Measurements from ENCODE around the gene XCR1. TPM values are rescaled to one million over a fixed set of nuclear protein-coding genes. Genes with fewer than 3 reads are reported as not detected.
"Not testable (repeated sequence)": the region's sequence is repeated elsewhere in the genome, so short reads cannot be mapped to it uniquely, and the experiment has no call there.

Gene XCR1
- total RNA-seq, 1 experiment from 2014 or later, result not detected

DNA sequence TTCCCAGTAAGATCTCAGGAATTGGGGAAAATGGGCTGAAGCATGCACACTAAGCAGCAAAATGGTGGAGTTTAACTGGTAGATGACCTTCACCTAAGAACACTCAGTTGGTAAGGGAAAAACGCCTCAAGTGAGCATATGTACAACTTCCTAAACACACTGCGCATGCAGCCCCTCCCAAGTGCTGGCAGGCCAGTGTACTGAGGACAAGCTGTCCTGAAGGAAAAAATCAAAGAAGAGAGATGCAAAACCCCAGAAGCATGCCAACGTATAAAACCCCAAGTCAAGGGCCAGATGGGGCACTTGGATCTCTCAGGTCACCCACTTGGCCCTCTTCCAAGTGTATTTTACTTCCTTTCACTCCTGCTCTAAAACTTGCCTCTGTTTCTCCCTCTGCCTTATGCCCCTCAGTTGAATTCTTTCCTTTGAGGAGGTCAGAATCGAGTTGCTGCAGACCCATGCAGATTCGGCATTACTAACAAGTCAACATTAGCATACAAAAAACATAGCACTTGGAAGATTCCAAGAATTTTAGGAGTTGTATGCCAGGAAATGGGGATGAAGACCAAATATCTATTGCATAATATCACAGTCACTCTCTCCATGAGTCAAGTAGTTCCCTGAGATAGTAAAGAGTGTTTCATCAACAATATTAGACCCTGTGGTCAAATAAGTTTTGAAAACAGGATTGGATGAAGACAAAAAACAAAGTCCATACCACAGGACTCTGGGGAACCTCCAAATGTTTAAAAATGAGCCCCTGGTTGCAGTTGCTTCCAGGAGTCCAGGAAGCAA lies 20.8 kb downstream of the XCR1 start:
- peak; percentile 63 for DNase-seq (ENCODE audit: low read depth)

DNA sequence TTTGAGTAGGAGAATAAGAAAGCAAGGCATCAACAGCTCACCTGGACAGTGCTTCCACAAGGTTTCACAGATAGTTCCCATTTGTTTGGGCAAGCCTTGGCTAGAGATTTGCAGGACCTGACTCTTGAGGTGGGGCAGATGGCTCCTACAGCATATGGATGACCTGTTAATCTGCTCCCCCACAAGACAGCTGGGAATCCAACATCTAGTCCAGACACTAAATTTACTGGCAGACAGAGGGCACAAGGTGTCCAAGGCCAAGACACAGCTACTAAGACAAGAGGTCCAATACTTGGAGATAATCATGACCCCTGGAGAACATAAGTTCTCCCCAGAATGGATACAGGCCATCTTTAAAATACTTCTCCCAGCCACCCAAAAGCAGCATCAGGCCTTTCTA lies 23.6 kb downstream of the XCR1 start:
- DNase-seq (ENCODE audit: low read depth), result not testable (repeated sequence)

DNA sequence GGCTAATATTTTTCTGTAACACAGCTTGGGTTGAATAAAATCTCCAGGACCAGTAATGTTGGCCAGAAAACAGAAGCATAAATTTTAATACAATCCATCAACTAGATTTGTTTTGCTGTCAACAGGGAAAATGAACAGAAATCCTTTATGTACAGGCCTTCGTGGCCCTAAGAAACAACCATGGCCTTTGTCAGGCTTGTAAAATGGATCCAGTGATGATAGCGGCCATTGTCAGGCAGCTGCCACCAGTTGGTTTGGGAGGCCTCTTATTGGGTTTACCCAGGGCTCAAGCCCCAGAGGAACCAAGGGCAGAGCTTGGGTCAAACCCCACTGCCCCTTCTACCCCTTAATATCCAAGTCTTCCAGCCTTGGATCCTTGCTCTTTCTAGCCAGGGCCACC lies 26.1 kb downstream of the XCR1 start:
- no peak for DNase-seq (ENCODE audit: low read depth)

DNA sequence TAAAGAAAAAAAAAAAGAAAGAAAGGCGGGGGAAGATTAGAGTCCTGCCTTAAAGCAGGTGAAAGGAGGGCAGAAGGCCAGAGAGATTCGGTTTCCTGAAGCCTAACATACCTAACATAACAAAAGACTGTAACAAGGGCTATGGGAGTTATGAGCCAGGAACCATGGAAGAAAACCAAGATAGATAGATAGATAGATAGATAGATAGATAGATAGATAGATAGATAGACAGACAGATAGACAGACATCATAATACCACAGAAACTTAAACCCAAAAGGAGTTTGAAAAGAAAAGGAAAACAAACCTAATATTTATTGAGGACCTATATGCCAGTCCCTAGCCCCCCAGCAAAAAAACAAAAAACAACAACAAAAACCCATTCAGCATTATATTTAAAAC lies 29.3 kb downstream of the XCR1 start:
- DNase-seq (ENCODE audit: low read depth), result no peak

DNA sequence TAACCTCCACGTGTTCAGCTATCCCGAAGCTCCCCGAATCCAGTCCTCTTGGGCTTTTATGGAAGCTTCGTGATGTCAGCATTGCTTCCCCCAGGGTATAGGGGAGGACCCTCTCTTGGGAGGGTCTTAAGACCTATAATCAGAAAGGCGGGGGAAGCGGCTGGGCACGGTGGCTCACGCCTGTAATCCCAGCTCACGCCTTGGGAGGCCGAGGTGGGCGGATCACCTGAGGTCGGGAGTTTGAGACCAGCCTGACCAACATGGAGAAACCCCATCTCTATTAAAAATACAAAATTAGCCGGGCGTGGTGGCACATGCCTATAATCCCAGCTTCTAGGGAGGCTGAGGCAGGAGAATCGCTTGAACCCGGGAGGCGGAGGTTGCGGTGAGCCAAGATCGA lies 29.8 kb downstream of the XCR1 start:
- not testable (repeated sequence) for DNase-seq (ENCODE audit: low read depth)

DNA sequence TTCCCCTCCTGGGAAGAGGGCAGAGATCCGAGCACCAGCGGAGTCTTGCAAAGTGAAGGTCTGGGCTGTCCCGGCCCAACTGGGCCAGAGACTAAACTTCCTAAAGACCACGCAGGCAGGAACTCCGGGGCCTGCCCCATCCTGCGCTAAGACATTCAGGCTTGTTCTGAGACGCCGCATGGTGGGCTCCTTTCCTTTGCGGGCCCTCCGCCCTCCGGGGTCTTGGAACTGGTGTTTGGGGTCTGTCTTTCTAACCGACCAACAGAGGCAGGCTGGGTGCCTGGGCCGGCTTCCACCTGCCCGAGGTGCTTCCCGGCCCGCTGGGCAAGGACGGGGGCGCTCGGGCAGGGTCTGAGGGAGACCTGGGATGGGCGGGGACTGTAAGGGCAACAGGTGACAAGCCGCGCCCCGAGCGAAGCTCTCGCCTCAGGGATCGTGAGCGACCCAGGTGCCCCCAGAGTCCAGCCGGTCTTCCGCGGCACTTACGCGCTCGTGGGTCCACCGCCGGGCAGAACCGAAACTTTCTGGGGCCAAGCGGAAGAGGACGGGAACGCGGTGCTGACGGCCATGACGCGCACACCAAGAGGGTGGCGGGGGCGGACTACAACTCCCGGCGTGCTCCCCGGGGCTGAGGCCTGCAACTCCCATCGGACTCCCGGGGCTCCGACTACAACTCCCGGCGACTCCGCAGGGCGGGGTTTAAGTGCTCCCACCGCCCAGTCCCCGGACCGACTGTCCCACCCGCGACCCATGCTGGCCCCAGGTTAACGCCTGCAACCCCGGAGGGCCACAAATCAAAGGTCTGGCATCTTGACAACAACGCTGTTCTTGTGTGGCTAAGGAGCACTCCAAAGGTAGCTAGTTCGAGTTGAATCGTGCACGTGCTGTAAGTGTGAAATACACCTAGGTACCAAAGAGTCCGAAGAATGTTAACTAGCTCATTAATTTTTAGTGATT lies 31.8 kb downstream of the XCR1 start, which contains the start of gene FYCO1:
Gene FYCO1, minus strand, starts transcription at position 589 of the 957 bp plus-strand sequence. CDS start 10,914 bp downstream, outside the sequence.
- DNase-seq (ENCODE audit: low read depth), result peak; percentile 81

DNA sequence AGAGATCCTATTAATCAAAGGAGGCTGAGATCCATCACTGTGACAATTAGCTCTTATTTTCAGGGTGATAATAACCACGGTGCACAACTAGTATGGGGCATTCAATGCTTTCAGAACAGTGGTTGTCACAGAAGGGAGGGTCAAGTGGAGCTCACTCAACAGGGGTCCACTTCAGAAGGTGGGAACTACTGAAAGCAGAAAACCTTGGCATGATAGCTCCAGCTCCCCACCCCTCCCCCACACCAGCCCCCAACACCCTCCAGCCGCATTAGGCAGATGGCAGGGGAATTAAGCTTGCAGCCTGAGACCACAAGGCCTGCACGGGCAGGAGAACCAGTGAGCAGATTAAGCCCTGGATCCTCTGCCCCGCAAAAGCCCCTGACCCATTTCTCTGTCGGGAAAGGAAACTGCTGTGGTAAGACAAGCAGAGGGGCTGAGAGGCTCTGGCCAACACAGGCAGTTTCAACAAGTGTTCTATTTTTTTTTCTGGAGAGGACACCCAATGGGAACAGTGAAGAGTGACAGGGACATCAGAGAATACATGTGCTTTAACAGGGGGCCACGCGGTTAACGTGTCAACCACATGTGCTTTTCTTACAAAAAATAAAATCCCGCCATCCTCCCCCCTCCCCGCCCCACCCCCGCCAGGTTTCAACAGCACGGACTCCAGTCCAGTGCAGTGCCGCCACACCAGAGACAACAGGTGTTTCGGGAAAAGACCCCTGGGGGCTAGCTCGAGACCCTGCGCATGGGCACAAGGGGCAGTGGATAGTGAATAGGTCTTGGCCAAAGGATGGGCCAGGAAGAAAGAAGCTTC lies 32.7 kb downstream of the XCR1 start:
- no peak for DNase-seq (ENCODE audit: low read depth)

DNA sequence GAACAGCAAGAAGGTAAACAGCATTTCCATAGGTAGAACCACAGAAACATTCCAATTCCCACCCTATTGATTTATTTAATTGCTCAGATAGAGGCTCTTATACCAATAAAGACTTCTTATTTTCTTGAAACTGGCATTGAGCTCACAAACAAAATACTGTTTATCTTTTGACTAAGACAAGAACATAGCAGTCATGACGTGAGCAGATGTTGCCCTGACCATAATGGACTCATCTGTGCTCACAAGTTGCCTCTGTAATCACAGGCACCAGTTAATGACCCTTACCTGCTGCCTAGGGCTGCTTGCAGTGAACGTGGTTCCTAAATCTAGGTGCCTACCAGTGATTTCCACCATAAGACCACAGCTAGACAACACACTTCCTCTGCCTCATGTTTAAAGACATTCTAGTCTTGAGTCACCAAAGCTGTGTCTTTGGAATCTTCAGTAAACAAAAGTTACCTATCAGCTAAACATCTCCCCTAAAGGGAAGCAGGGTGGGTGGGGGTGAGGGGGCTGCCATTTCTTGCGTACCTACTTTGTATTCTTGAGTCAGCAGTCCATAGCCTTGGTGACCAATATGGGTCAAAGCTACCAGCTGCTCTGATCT lies 33.8 kb downstream of the XCR1 start:
- DNase-seq (ENCODE audit: low read depth), result no peak

DNA sequence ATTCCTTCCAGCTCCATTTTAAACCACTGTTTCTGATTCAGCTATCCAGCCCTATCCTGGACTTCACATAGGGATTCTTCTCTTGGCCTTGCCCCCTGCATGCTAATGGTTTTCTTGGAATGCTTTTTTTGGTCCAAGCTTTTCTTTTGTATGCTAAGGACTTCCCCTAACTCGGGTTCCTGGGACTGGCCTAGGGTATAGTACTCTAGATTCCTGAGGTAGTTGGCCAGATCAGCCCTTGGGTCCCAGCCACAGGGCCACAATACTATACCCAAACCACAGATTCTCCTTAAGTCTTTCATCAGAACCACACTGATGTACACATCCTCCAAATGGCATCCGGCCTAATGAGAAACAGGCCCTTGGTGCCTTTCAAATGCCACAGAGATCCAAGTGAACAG lies 34.5 kb downstream of the XCR1 start:
- peak; percentile 51 for DNase-seq (ENCODE audit: low read depth)

DNA sequence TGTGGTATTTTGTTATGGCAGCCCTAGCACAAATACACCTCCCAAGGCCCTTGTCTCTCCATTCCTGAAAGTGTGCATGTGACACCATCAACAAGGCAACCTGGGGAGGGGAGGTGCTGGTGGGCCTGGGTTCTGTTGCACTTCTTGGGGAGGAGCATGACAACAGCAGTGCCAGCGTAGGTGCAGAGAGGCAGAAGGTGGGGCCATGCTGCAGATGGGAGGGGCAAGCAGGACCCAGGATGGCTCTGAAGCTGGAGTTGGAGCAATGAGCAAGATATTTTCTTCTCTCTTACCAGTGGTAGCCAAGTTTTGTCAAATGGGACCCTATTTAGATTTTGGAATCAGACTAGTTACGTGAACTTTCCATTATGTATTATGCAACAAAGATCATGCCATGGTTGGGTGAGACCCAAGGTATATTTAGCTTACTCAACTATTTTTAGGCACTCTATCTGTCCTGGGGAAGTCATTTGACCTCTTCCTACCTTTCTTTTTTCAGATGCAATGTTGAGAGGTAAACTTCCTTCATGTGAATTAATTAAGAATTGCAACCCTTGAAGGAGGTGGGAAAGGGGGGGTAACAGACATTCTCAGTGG lies 35.1 kb downstream of the XCR1 start:
- DNase-seq (ENCODE audit: low read depth), result no peak

DNA sequence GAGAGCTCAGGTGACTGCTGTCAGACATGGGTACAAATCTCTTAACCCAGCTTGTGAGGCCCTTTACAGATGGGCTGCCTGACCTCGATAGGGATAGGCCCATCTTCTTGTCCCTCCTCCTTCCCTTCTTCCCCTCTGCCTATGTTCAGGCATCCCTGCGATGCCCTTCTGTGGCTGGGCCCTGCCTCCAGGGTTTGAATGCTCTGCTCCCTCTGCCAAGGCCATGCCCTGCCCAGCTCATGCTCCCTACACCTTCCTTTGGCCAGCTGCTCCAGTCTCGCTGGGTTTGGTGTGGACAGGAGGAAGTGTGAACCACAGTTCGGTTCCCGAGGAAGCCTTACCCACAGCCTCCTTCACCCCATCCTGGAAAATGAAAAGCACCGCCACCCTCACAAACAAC lies 35.9 kb downstream of the XCR1 start:
- DNase-seq (ENCODE audit: low read depth), result no peak

DNA sequence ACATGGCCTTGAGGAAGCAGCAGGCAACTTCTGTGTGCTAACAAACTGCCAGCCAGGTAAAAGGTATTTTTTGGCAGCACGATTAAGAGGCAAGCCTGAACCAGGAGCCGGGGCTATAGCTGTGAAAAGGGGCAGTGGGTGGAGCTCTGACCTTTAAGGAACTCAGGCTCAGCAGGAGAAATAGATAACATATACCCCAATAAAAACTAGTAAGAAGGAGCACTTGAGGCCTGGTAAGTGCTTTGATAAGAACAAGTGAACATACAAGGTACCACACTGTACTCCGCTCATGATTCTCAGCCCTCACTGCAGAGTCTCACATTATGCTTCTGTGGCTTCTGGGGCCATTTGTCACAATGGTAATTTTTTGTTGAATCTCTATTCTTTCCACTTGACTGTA lies 37.1 kb downstream of the XCR1 start:
- no peak for DNase-seq (ENCODE audit: low read depth)

DNA sequence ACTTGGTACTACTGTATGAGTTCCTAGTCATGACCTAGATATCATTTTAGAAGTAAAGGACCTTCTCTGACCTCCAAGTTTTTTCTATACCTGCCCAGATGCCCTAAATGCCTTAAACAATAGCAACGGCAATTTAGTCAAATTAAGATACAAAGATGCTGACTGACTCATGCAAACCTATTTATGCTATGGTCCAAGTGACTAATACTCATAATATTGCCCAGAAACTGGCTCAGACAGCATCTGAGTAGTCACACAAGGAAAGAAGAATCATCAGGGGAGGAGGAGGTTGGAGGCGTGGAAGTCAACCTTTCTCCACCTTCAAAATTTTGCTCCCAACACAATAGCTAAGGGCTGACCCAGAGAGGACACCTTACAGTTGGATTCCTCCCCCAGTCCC lies 38.5 kb downstream of the XCR1 start:
- peak; percentile 78 for DNase-seq (ENCODE audit: low read depth)

DNA sequence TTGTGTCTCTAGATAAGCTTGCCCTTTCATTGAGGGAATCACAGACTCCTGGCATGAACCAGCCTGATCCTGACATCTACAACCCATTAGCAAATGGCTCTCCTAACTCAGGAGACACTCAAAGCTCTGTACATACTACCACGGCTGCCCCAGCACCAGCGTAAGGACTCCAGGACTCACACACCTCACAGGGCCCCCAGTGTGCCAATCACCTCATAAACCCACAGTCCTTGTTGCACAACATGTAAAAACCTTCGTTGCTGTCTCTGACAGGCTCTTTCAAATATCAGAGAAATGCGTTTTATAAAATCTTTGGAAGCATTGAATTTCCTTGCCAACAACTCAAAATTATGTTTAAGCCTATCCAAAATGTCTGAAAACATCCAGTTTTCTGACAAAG lies 38.9 kb downstream of the XCR1 start:
- no peak for DNase-seq (ENCODE audit: low read depth)

DNA sequence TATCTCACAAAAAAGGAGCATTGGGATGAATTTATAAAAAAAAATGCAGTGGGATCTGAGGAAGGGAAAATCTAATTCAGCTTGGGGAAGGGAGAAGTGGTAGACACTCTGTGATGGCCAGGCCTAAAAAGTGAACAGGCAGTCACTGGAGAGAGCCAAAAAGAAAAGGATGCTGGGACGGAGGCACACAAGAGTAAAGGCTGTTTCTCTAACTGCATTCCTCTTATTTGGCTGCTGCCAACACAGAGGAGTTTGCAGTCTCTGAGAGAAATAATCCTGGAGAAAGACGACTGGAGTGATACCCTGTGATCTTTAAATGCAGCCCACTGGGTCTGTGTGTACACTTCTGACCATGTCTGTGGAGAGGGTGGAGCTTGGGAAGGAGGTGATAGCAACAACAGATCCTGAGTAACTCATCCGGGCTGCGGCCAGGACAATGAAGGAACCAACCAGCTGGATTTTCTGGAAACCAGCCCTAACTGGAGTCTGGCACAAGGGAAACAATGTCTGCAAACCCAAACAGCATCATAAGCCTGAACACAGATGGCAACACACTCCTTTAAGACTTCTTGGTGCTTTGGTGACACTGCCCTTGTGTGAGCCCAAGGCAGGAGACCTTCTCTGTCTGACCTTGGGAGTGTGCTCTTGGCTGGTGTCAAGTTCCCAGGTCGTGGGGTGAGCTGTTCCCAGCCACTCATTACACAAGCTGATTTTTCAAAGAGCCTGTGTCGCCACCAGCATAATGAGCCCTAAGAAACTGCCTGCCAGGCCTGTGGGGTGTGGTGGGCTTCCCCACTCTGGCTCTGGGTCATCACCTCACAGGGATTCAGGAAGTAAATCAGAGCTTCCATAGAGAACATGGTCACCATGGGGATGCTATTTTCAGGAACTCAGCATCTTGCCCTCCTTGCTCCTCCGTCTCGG lies 39.7 kb downstream of the XCR1 start:
- DNase-seq (ENCODE audit: low read depth), result no peak

DNA sequence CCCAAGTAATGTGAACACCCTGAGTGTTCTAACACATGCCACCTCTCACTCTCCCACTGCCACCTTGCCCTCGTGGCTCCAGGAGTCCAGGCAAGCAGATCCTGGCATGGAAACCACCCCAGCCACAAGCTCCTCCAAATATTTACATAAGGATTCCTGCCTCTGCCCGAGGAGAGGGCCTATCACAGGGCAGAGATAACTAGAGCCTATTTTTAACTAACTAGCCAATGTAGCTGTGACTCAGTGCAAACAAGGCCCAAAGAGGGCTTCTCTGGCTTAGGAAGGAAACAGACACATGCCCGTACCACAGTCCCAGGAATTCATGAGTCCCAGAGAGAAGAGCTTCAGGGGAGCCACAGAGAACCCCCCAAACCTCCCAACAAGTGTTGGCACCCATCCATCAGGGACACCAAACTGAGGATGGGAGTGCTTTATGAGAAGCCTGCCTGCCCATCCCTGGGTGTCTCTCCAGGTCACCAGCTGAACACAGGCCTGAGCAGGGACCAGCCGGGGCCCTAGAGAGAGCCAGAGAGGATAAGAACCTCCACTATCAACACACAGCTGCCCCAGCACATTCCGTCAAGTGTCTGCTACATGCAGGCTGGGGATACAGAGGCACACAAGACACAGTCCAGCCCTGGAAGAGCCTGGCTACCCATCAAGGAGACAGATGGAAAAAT lies 40.8 kb downstream of the XCR1 start:
- peak; percentile 88 for DNase-seq (ENCODE audit: low read depth)

DNA sequence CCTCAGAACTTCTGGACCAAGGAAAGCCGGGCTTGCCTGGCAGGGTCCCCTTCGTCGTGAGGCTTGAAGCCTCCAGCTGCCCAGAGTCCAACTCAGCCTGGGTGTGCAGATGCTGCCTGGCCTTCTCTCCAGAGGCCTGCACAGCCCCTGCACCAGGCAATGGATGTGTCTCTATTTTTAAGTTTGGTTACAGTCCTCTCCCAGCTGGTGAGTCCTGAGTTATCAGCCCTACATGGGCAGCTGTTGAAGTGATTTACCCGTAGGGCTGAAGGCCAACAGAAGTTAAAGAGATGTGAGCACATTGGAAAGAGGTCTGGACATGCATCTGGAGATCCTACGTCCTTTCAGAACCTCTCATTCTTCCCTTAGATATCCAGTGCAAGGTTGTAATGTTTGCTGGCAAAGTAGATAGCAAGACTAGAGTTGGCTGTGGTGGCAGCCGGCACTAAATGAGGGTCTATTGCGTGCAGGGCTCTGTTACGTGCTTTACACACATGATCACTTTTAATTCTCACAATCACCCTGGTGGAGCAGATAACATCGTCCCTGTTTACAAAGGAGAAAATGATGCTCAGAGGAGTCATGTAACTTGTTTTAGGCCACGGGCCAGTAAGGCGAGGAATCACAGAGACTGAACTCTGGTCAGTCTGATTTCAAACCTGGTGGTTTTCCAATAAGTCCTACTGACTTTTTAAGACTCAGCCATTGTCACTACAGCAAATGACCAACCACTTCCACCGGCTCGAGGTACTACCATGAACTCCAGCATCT lies 41.6 kb downstream of the XCR1 start:
- DNase-seq (ENCODE audit: low read depth), result no peak
